Mesenteric fat pad (tissue), 1 donor: ENCODE data around the gene MLLT10. TPM values are rescaled to one million over a fixed set of nuclear protein-coding genes. Genes with fewer than 3 reads are reported as not detected.

Experiments
- DNase-seq: peaks from one replicate; pipeline ENCODE4 v3.0.0-alpha.2; 2020; ENCODE audit warnings: low spot score
- total RNA-seq: library from RNA; stranded (reverse); fragmentation: NEBNext Ultra II Directional; extraction: Animal tissue kit (Norgen Biotek cat#: 25700); gene quantifications from one replicate; pipeline ENCODE4 v1.2.1, GENCODE V29; 2021
- donor health status: DM: yes; HTN: yes; CAD: no.

Gene MLLT10
- total RNA-seq, 1 donor from 2014 or later: 42.1 TPM

DNA sequence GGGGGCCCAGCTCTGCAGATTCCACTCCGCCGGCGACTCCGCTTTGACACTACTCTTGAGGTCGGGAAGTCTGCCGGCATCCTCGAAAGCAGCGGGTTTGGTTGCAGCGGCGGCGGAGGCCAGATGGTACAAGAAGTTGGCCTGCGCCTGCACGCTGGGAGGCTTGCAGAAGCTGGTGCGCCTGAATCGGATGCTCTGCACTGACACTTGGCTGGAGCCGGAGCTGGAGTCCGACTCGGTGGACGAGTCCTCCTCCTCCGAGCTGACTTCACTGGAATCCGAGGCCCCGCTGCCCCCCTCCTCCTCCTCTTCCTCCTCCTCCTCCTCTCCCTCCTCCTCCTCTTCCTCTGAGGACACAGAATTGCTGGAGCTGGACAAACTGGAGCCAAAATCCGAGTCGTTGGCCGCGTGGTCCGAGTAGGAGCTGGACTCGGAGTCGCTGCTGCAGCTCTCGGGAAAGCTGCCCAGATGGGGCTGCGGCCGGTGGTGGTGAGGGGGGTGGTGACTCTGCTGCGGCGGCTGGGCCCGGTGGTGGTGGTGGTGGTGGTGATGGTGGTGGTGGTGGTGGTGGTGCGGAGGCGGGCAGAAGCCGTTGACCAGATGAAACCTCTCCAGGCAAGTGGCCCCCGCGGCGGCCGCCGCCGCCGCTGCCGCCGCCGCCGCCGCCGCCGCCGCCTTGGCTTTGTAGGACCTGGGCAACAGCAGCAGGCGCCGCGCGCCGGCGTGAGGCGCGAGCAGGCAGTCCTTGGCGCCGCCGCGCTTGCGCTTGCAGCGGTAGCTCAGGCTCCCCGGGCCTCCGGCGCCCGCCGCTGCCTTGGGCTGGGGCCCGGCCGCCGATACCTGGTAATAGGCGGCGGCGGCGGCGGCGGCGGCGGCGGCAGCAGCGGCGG, 17.5 kb upstream of the MLLT10 start:
- DNase-seq: no peak

DNA sequence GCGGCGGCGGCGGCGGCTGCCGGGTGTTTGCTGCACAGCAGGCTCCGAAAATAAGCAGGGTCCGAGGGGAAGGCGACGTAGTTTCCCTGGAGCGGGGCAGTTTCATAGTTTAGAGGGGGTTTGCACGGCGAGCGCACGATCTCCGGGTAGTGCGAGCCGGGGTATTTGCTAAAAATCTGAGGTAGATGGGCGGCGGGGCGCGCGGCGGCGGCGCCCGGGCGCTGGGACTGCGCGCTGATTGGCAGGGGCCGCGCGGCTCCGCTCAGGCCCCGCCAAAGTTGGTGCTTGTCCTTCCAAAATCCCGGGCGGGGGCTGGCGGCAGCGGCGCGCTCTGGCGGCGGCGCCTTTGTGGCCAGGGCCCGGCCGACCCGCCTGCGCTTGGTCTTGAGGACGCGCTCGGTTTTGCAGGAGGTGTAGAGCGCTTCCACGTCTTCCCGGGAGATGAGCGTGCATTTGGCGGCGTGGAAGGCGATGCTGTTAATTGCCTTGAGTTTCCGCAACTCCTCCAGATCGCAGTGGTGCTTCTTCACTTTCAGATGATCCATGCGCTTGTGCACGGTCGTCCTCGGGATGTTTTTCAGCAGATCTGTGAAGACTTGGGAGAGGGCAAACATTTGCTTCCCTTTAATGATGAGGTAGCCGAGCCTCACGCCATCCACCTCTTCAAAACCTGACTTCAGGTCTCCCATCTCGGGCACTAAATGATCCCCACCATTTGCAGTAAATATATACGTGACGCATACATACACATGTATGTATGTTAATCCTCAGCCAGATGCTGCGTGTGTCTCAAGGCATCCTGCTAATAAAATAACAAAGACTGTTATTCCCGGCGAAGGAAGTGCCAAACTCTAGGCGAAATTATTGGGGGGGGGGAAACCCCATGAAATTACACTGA, 16.6 kb upstream of the MLLT10 start:
- DNase-seq: no peak

DNA sequence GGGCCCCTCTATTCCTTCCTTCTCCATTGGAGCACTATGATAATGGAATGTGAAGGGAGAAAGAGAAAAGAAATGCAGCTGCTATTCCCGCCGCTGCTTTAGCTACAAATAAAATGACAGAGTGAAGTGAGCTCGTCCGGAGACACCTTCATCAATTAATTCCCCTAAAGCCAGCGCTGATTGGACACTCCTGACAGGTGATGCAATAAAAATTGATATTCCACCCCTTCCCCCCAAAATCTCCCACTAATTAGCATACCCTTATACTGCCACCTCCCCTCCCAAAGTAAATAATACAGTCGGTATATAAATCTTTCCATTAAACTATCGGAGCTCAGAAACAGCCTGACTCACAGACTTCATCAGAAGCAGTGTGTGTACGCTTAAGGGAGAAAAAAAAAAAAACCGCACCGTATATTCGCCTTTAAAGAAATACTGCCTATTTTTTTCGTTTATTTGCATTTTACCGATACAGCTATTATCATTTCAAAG, 15.8 kb upstream of the MLLT10 start:
- no peak for DNase-seq

DNA sequence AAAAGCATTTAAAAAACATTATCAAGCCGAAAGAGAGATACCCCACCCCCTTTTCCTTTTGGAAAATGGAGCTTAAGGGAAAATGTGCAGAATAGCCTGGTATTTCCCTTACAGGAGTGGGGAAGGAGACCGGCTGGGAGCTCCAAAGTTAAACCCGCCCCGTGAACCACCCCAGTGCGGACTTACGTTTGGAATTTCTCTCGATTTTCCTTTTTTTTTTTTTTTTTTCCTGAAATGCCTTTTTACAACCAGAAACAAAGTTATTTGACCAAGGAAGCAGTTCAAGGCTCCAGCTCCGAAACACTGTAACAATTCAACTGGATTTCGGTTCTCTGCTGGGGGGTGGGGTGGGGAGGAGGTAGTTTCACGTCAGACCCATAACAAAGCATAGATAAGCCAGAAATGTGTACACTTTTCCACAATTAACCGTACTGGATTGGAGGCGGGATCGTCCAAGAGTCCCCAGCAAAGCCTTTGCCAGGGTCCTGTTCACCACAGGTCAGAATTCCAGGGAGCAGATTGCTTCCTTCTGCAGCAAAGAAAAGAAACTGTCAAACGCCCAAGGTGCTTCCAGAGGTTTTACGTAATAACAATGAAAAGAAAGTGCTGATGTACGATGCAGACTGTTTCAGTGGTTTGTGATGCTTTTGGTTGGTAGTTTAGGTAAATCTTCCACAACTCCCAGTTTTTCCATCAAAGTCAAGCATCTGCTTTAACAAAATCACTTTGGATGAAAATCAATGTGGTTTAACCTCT, 15.2 kb upstream of the MLLT10 start:
- no peak for DNase-seq

DNA sequence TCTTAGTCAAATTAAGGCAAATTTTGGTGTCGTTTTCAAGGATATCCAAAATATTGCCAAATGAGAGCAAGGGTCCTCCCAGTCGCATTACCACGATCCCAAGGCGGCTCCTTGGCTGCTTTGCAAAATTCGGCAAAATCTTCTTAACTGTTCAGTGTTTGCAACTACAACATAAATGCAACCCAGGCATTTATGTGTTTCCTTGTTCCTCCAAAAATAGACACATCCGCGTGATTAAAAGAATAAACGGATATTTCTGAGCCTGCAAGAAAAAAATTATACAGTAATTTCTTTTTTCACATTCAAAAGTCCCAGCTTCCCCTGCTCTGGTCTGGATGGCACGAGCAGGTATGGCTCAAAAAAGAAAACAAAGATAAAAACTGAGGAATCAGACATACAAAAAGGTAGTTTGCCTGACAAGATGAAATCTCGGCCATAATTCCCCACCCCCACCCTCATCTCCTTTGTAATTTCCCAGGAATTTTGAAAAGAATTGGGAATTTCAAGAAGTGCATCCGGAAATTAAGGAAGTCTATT, 14.6 kb upstream of the MLLT10 start:
- DNase-seq: no peak

DNA sequence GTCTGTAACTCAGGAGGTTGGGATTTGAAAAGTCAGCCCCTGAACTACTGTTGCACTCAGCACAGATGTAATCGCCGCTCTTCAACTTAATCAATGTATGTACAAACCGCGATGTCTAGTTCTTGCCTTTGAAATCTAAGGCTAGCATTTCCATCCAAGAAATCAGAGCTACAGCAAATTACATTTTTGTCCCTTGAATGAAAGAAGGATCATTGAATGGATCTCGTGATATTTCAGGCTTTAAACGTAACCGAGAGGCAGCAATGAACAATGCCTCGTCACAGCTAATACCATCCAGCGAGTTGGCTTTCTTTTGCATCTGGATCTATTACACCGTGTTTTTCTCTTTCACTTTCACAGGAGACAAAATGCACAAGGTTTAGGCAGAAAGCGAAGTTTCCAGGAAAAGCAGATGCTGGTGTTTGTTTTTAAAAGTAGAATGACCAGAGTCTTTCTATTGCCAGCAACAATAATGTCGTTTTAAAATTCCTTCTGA, 14.0 kb upstream of the MLLT10 start:
- DNase-seq: no peak

DNA sequence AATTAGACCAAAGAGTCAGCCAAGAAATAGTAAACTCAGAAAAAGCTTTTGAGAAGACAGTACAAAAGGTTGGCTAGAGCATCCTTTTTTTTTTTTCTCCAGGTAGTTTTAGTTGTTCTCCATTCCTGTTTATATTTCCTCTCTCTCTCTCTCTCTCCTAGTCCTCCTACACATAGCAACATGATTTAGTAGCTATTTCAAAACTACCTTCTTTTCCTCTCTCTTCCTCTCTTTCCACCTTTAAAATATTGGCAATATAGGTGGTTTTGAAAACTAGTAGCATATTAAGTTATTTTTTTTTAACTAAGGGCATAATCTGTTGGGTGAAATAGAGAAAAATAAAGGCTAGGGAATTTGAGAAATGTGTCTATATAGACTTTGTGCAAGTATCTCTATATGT, 13.5 kb upstream of the MLLT10 start:
- DNase-seq: no peak

DNA sequence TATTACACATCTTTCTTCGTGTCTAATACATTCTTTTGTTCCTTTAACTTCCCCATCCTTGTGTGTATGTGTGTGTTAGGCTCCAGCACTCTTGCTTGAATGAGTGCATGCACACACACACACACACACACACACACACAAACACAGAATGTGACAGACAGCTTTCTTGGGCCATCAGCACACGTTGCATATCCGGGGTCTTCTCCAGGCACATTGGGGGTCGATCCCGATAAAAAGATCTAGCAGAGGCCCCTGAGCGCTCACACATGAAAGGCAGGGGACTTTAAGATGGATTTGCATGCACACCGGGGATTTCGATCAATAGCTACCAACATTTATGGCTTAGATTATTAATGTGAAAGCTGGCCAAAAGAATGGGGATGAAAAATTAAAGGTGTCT, 13.1 kb upstream of the MLLT10 start:
- DNase-seq: no peak

DNA sequence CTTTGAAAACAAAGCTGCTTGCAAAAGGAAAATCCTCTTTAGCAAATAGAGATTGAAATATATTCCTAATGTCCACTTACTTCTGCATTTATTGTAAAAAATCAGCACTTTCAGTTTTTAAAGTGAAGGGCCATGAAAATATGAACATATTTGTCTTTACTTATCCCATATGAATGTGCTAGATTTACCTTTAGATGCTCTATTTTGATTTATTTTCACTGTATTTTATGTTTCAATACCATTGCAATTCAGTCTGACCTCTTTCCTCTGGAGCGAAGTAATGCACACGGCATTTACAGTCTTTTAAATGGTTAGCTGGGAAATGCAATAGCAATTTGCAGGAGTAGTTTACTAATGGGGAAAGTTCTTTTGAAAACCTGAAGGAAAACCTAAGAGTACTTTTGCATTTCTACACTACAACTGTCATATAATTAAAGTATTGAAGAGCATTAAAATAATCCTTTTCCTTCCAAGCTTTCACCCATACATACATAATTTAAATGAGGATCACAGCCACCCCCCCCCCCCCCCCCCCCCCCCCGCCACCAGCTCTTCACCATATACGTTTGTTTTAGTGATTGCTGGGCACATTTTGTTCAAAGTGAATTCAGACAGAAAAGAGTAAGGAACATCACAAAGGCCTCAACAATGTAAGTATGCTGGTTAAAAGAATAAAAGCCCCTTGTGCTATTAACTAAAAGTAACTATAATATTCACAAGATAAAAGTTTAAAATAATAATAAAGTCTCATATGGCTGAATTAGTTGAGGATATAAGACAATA, 12.1 kb upstream of the MLLT10 start:
- no peak for DNase-seq

DNA sequence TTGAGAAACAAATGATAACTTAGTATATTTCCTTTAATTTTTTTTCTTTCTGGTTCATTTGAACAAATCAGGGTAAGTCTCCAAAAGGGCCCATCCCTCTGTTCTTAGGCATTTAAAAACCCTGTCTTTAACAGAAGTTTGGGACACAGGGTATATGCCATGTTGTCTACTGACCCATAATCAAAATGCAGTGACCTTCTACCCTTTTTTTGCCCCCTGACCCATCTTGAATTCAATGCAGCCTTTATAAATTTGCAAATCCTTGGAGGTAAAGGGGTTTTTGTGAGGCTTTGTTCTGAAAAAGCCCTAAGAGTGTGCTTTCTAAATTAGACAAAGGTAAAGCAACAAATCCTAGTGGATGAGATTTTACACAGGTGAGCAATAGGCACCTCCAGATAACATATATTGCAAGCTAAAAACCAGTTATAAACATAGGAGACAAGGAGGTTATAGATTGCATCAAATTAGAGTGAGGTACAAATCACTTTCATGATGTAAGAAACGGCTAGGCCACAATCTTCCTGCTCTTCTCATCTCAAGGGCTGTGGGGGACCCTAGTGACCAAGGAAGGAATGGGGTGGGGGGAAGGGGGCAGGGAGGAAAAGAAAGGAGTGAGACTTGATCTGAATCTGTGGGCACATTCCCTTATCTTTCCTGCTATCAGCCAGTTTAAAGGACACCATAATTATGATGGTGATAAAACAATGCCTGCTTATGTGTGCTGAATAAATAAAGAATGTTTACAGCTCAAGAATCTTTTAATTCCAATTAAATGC, 11.2 kb upstream of the MLLT10 start:
- no peak for DNase-seq

DNA sequence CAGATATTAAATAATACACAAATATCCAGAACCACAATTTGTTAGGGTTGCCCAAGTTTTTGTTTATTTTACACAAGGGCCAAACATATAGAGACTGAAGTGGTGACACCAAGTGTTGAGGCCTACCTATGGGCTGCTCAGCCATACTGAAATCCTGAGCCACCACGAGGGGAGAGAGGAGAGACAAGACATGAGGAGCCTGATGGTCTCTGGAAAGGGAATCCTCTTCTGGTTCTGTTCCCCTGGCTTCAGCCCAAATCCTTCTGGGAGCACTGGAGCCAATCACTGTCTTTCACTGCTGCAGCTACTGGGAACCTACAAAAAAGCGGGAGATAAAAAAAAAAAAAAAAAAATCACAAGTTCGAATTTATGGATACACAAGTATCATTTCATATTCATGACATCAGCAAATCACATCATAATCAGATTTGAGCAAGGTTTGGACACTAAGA, 10.4 kb upstream of the MLLT10 start:
- no peak for DNase-seq

DNA sequence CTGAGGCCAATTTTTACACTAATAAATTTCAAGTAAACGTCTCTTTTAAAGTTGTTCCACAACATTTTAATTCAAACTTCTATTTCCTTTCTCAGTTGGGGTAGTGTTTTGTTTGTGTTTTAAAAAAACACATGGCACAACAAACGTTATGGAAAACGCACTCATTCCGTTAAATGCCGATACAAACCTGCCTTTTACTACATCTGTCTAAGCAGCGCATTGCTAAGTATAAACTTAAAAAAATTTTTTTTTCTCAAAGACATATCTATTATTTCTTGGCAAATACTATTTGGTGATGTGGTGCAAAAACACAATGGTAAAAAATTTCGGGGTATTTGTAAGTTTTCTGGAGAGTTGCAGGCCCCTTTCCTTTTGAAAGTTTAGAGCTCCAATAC, 9.9 kb upstream of the MLLT10 start:
- no peak for DNase-seq

DNA sequence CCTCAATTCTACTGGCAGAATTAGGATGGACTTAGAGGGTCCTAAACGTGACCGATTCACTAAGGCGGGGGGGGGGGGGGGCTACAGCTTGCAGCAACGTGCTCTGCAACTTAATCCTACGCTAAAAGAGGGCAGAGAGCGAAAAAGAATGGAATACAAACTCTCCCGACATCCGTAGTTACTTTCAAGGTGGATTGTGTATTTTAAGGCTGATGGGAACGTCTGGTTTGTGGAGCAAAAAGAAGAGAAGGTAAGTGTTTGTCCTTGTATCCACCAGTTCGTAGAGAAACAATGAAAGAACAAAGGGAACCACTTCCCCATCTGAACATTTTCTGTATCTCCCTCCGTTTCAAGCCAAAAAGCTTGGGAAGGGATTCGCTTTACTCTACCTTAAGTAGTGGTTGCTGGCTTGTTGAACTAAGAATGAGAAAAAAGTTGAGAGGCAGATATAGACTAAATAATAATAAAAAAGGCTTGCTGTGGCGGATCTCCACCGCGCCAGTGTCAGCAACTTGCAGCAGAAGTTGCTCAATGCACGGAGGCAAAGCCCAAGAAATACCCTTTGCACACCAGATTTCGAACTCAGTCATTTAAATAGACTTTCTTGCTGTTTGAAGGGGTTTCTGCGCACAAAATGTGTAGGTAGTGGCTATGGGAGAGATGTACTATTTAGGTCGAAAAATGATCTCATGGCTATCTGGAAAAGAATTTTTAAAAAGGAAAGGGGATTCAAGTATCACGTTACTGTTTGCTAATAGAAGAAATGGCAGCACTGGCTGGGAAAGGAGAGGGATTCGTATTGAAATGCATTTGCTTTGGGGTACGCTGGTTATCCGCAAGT, 9.3 kb upstream of the MLLT10 start:
- DNase-seq: no peak

DNA sequence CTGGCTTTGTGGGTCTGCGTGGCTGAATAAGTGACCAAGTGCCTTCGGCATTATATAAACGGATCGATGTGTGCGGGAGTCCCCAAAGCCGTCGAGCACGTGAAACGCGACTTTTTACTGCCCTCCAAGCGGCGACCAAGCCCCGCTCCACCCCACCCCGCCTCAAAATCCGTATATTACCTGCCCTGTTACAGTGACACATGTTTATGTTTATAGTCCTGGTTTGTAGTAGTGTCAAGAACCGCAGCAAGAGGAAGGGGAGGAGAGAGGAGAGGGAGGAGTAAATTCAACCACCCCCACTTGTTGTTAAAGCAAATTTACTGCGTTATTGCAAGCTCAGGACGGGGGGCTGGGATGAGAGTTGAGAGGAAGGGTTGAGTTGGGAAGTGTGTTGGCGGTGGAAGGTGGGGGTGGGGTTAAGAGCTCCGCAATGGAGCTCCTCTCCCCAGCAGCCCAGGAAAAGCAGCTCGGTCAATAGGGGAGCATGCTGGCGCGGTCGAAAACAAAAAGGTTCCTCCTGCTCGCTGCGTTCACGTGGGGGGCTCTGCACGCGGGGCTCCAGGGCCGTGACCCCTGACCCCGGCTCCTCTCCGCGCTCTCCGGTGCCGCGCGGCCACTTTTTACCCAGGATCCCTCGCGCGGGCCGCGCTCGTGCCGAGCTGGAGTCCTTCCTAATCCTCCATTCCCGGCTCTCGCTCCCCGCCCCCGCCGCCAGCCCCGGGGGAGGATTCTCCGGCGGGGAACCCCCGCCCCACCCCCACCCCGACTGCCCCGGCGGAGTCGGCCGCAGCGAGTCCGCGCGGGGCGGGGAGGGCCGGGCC, 8.5 kb upstream of the MLLT10 start, which contains the start of gene SKIDA1:
SKIDA1 (minus strand) TSS at position 316 of the 821 bp plus-strand sequence. CDS start 7,860 bp downstream, outside the sequence.
- DNase-seq: peak; percentile 94

DNA sequence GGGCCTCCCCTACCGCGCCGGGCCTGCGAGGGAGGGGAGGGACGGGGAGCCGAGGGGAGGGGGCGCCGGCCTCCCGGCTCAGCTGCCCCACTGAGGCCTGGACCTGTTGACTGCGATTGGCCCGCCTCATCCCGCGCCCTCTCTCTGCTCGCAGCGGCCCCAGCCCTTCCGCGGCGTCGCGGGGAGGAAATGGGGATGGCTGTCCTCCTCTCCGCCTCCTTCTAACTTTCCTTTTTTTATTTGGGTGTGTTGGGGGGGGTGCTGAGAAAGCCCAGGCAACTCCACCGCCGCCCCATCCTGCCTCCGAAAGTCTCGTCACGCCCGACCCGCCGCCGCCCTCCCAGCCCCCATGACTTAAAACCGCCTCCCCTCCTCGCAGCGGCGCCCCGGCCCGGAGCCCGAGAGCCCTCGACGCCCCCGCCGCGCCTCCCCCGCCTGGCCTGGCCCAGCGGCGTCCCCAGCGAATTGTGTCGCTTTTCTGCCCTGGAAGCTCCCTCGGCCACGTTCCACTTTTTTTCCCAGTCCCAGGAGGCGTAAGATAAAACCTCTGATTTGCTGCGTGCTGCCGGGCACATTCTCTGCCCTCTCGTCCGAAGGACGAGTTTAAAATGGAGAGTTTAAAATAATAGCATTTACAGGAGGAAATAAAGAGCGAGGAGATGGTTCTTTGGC, 7.7 kb upstream of the MLLT10 start:
- peak; percentile 95 for DNase-seq

DNA sequence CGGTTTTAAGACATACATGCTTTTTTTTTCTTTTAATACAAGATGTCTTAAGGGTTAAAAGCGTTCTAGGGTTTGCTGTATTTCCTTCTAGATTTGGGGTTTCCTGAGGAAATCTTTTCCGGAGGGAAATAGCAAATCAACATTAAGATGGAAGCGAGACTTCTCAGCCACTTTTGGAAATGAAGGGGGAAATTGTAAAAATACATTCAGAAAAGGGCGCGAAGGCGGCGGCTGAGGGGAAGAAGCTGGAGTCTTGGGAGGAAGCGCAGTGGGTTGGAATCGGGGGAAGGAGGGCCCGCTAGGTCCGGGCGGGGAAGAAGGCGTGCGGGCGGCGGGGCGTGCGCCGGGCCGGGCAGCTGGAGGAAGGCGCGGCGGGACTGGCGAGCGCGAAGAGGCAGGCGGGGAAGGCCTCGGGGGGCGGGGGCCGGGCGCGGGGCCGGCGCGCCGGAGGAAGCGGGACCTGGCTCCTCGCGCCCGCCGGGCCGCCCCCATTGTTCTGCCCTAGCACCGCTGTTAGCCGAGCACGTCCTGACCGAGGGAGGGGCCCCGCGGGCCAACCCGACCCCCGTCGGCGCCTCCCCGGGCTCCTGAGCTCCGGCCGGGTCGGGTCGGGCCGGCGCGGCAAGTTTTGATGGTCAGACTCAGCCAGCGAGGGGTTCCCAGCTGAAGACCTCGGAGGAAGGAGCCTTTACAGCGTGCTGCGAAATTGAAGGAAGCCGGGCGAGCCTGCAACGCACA, 7.0 kb upstream of the MLLT10 start:
- DNase-seq: no peak
